Right cardiac atrium (tissue), 5 donors: ENCODE data around the gene DYNC2LI1. TPM values are rescaled to one million over a fixed set of nuclear protein-coding genes. Genes with fewer than 3 reads are reported as not detected.

Experiments used
- ATAC-seq, 2 donors: fragments of 200-7000 bp; cut with Tn5 transposase; one replicate each; pipeline versions ENCODE4 v1.8.0 to v1.9.1; 2020; ENCODE audit warnings: moderate library complexity in 2 of 2, mild to moderate bottlenecking in 1 of 2
- DNase-seq, 3 donors: peaks; one replicate each; pipeline ENCODE4 v3.0.0-alpha.2; 2020
- H3K27ac ChIP-seq: one replicate; pipeline ENCODE4 v1.5.1; 2013; ENCODE audit warnings: mild to moderate bottlenecking, low read length, control low read depth, moderate library complexity
- H3K27me3 ChIP-seq: one replicate; pipeline ENCODE4 v1.6.1; 2013; ENCODE audit not compliant: control insufficient read depth, insufficient read depth
- H3K4me1 ChIP-seq: one replicate; pipeline ENCODE4 v1.6.1; 2013; ENCODE audit warnings: low read length; ENCODE audit not compliant: control insufficient read depth, insufficient read depth
- H3K4me3 ChIP-seq: one replicate; pipeline ENCODE4 v1.5.1; 2013; ENCODE audit warnings: low read length, control low read depth
- H3K9me3 ChIP-seq: one replicate; pipeline ENCODE4 v1.6.1; 2013; ENCODE audit warnings: low read length; ENCODE audit not compliant: control insufficient read depth
- WGBS: extraction: QIAGEN DNeasy Blood & Tissue Kit; methylation state at CpG from one replicate; pipeline ENCODE4 v1.1.7; 2013; 5-methylcytosine and 5-hydroxymethylcytosine counted together
- intact Hi-C, 4 donors: fragments of 100-400 bp; cut with DNase I; formaldehyde crosslinking; loops; one replicate each; pipeline versions ENCODE4 v1.11.0 to v1.14.0; 2022 to 2023
- polyA plus RNA-seq: library from polyadenylated mRNA; stranded (reverse); fragments of 200-250 nt; gene quantifications from one replicate; pipeline ENCODE4 v1.2.3, GENCODE V29; 2013
- total RNA-seq, 4 donors: library from RNA; stranded (reverse); fragmentation: NEBNext Ultra II Directional; extraction: Animal tissue kit (Norgen Biotek cat#: 25700); gene quantifications; one replicate each; pipeline ENCODE4 v1.2.1, GENCODE V29; 2021
- donor health status: healthy with polysubstance abuse.
- donor health status: DM: no; HTN: yes; CAD: no.
- donor health status: DM: no; HTN: no; CAD: no.
- donor health status: DM: no; HTN: yes; CAD: no; lungs with severe emphysema.
- donor health status: DM: yes; HTN: yes; CAD: no.

Gene DYNC2LI1
- total and polyA plus RNA-seq, 5 donors = 5.7 to 18.2 (median 13.3) TPM

- Histone ChIP-seq H3K4me3 (no peak overlapping the region), H3K27me3 (no peaks in the 10 kb centered on the region), H3K27ac (no peak overlapping the region), H3K9me3 (no peaks in the 10 kb centered on the region), H3K4me1 (no peaks in the 10 kb centered on the region)
- intact Hi-C loops = no loop called here
- ATAC-seq = no peak
- WGBS = 66% methylated on average over 1 of the region's 1 CpG
- no peak for DNase-seq
These were observed 74.4 kb downstream of the DYNC2LI1 start for GRCh38 chr2:43848214-43848613.

GRCh38 chr2:43851011-43851980, 77.5 kb downstream of the DYNC2LI1 start:
- H3K27me3 ChIP-seq = no peaks in the 10 kb centered on the region
- intact Hi-C loops = no loop called here

GRCh38 chr2:43852196-43852730, 78.4 kb downstream of the DYNC2LI1 start:
- no peak for ATAC-seq
- no peaks in the 10 kb centered on the region for H3K27me3 ChIP-seq
- H3K4me1 ChIP-seq = no peaks in the 10 kb centered on the region
- intact Hi-C loops = no loop called here
- H3K4me3 ChIP-seq = no peak overlapping the region
- H3K9me3 ChIP-seq = no peaks in the 10 kb centered on the region
- WGBS = 93% methylated on average over 21 of the region's 21 CpGs
- no peak overlapping the region for H3K27ac ChIP-seq
- no peak for DNase-seq

More at GRCh38 chr2:43851011-43851980, 77.5 kb downstream of the DYNC2LI1 start:
- no peak for DNase-seq
- Histone ChIP-seq H3K9me3 (no peaks in the 10 kb centered on the region), H3K27ac (no peak overlapping the region), H3K4me3 (no peak overlapping the region), H3K4me1 (no peaks in the 10 kb centered on the region)
- ATAC-seq = no peak
- WGBS = 86% methylated on average over 20 of the region's 20 CpGs

GRCh38 chr2:43853141-43854081, 79.6 kb downstream of the DYNC2LI1 start:
- H3K27me3 ChIP-seq = no peaks in the 10 kb centered on the region
- H3K9me3 ChIP-seq = no peaks in the 10 kb centered on the region
- intact Hi-C loops = no loop called here
- ATAC-seq = no peak
- no peak for DNase-seq
- 85% methylated on average over 10 of the region's 10 CpGs for WGBS
- no peaks in the 10 kb centered on the region for H3K4me1 ChIP-seq
- H3K4me3 ChIP-seq = no peak overlapping the region
- no peak overlapping the region for H3K27ac ChIP-seq

- no peaks in the 10 kb centered on the region for H3K9me3 ChIP-seq
- intact Hi-C loops = no loop called here
- no peak for ATAC-seq
- no peak for DNase-seq
- H3K27ac ChIP-seq = no peak overlapping the region
- no peaks in the 10 kb centered on the region for H3K27me3 ChIP-seq
- 86% methylated on average over 3 of the region's 3 CpGs for WGBS
- no peak overlapping the region for H3K4me3 ChIP-seq
- H3K4me1 ChIP-seq = no peaks in the 10 kb centered on the region
These were observed 80.8 kb downstream of the DYNC2LI1 start for GRCh38 chr2:43854671-43855070.

GRCh38 chr2:43855292-43855691, 81.5 kb downstream of the DYNC2LI1 start:
- intact Hi-C loops = no loop called here
- no peaks in the 10 kb centered on the region for H3K9me3 ChIP-seq
- H3K27me3 ChIP-seq = no peaks in the 10 kb centered on the region
- WGBS = 59% methylated on average over 2 of the region's 2 CpGs
- no peak for DNase-seq
- no peak for ATAC-seq
- H3K4me1 ChIP-seq = no peaks in the 10 kb centered on the region
- H3K27ac ChIP-seq = no peak overlapping the region
- H3K4me3 ChIP-seq = no peak overlapping the region

Other genes with a start within 250 kb of the DYNC2LI1 start
- gene THADA, start 178.0 kb upstream of the DYNC2LI1 start, total RNA-seq = 10 to 100 TPM; 19.0 to 20.7 (median 20.2) TPM
- 10.6 TPM for gene THADA, start 178.0 kb upstream of the DYNC2LI1 start, polyA plus RNA-seq
- 1 to 10 TPM; 3.3 to 5.9 (median 4.0) TPM for gene PLEKHH2, start 136.8 kb upstream of the DYNC2LI1 start, total RNA-seq
- 3.2 TPM for gene PLEKHH2, start 136.8 kb upstream of the DYNC2LI1 start, polyA plus RNA-seq
- gene C1GALT1C1L, start 97.6 kb upstream of the DYNC2LI1 start, total RNA-seq = 1 to 10 TPM; 1.4 to 3.1 (median 2.6) TPM
- 3.5 TPM for gene C1GALT1C1L, start 97.6 kb upstream of the DYNC2LI1 start, polyA plus RNA-seq
- not detected for gene ABCG5, start 64.8 kb downstream of the DYNC2LI1 start, total RNA-seq
- not detected for gene ABCG5, start 64.8 kb downstream of the DYNC2LI1 start, polyA plus RNA-seq
- not detected for gene ABCG8, start 64.9 kb downstream of the DYNC2LI1 start, total RNA-seq
- not detected for gene ABCG8, start 64.9 kb downstream of the DYNC2LI1 start, polyA plus RNA-seq
- 10 to 100 TPM; 73.5 to 83.6 (median 78.4) TPM for gene LRPPRC, start 221.9 kb downstream of the DYNC2LI1 start, total RNA-seq
- gene LRPPRC, start 221.9 kb downstream of the DYNC2LI1 start, polyA plus RNA-seq = 32.0 TPM